GM06990 (cell line): Measurements from ENCODE around the gene MAPK12.

Experiments
- DNase-seq: peaks from one replicate; pipeline ENCODE4 v3.0.0-alpha.2; 2011; ENCODE audit not compliant: insufficient read length; ENCODE audit errors: extremely low read depth
- H3K27me3 ChIP-seq: replicated peaks from 2 replicates; pipeline ENCODE4 v1.6.0; 2011; ENCODE audit warnings: low read length; ENCODE audit not compliant: control insufficient read depth, insufficient read depth
- H3K36me3 ChIP-seq: 2 replicates; pipeline ENCODE4 v1.5.1; 2011; ENCODE audit warnings: low read length; ENCODE audit not compliant: control insufficient read depth, insufficient read depth
- H3K4me3 ChIP-seq: replicated peaks from 2 replicates; pipeline ENCODE4 v1.5.1; 2011; ENCODE audit warnings: low read depth, mild to moderate bottlenecking, control low read depth, low read length
- TF ChIP-seq, protein P1 (sequence below): IDR thresholded peaks from 2 replicates; pipeline ENCODE4 v1.5.1; 2011; ENCODE audit warnings: low read length, control low read depth, mild to moderate bottlenecking, inconsistent platforms; ENCODE audit not compliant: insufficient read depth, poor library complexity, severe bottlenecking

The MAPK12 gene

DNA sequence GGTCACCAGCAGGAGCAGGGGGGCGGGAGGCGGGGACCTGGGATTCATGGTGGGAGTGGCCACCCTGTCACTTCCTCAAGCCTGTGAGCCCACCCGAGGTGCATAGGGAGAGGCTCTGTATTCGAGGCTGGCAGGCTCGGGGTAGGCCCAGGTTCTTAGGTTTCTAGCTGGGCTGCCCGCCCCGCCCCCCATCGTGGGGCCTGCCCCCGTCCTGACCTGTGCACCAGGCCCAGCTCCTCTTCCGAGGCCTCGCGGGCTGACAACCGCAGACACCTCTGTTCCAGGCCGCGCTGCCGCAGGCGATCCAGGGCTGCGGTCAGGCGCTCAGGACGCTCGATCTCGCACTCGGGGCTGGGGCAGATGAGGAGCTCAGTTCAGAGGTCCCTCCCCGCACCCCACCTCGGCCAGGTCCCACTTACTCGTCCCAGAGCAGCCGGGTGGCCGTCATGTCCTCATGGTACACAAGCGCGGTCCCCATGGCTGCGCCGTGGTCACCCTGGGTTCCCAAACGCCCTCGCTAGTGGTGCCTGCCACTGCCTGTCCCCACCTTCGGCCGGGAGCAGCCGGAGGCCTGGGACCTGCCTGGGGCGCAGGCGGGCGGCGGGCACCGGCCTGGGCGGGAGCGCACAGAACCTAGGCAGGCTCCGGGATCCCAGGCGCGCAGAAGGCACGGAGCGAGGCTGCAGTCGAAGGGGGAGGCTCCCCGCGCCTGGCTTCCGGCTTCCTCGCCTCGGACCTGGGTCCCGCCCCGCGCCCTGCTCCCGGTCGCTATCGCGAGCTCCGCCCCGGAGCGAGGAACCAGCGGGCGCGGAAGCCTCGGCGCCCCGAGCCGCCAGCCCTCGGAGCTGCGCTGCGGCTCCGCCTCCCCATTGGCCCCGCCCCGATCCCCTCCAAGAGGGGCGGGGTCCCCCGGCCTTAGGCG, 10.7 kb downstream of the MAPK12 start, which contains the start of gene HDAC10:
Gene HDAC10, minus strand, starts transcription at position 711 of the 922 bp plus-strand sequence. Its CDS starts 233 bp downstream, at position 478.
- DNase-seq, result peak; percentile 88
- TF ChIP-seq, protein P1, sequence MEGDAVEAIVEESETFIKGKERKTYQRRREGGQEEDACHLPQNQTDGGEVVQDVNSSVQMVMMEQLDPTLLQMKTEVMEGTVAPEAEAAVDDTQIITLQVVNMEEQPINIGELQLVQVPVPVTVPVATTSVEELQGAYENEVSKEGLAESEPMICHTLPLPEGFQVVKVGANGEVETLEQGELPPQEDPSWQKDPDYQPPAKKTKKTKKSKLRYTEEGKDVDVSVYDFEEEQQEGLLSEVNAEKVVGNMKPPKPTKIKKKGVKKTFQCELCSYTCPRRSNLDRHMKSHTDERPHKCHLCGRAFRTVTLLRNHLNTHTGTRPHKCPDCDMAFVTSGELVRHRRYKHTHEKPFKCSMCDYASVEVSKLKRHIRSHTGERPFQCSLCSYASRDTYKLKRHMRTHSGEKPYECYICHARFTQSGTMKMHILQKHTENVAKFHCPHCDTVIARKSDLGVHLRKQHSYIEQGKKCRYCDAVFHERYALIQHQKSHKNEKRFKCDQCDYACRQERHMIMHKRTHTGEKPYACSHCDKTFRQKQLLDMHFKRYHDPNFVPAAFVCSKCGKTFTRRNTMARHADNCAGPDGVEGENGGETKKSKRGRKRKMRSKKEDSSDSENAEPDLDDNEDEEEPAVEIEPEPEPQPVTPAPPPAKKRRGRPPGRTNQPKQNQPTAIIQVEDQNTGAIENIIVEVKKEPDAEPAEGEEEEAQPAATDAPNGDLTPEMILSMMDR, result no peak
- H3K27me3 ChIP-seq, result no peaks in the 10 kb centered on the region
- peaks cover 18% of the 10 kb centered on the region for H3K36me3 ChIP-seq
- peak within 1 kb of the TSS; percentile 89 for H3K4me3 ChIP-seq

DNA sequence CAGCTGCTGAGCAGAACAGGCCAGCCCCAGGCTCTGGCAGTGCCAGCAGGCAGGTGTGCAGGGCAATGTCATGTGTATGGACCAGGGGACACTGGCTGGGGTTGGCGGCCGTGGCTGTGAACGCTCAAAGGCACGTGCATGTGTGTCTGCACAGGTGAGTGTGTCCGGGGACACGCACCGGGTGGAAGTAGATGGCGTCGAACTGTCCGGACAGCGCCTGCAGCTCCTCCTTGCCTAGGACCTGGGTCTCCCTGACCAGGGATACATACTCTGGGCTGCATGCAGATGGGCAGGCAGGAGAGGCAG, 11.3 kb downstream of the MAPK12 start:
- no peak for DNase-seq
- peaks cover 20% of the 10 kb centered on the region for H3K36me3 ChIP-seq
- TF ChIP-seq, protein P1, result no peak
- H3K27me3 ChIP-seq, result no peaks in the 10 kb centered on the region
- peak overlapping the region; percentile 89 for H3K4me3 ChIP-seq

DNA sequence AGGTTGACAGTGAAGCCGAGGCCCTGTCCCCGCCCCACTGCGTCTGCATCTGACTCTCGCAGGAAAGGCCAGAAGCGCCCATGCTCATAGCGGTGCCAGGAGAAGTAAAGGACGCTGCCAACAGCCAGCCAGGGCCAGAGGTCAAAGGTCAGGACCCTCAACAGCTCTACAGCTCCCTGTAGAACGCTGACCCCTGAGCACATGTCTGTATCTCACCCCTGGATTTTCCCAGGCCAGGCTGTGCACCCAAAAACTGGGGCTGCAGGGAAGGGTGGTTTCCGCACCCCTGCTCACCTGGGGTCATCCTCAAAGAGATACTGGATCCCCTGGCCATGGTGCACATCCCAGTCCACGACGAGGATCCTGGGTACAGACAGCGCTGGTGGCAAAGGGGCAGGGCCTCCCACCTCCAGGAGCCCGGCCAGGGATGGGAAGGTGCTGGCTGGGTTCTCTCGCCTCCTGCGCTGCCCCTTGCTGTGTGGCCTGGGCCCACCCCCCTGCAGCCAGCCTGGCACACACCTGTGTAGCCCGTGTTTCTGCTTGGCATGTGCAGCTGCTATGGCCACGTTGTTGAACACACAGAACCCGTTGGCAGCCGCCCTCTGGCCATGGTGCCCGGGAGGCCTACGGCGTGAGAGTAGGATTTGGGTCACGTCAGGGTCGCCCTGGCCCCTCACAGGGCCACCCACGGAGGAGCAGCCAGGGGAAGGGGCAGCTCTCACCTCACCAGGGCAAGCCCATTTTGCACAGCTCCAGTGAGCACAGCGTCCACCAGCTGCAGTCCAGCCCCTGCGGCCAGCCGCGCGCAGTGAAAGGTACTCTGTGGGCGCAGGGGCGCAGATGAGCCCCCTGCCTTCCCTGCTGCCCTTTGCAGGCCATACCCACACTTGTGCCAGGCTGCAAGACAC, 11.9 kb downstream of the MAPK12 start:
- Histone ChIP-seq H3K4me3 (peak overlapping the region; percentile 89), H3K27me3 (no peaks in the 10 kb centered on the region), H3K36me3 (peaks cover 20% of the 10 kb centered on the region)
- no peak for DNase-seq
- TF ChIP-seq, protein P1, result no peak

DNA sequence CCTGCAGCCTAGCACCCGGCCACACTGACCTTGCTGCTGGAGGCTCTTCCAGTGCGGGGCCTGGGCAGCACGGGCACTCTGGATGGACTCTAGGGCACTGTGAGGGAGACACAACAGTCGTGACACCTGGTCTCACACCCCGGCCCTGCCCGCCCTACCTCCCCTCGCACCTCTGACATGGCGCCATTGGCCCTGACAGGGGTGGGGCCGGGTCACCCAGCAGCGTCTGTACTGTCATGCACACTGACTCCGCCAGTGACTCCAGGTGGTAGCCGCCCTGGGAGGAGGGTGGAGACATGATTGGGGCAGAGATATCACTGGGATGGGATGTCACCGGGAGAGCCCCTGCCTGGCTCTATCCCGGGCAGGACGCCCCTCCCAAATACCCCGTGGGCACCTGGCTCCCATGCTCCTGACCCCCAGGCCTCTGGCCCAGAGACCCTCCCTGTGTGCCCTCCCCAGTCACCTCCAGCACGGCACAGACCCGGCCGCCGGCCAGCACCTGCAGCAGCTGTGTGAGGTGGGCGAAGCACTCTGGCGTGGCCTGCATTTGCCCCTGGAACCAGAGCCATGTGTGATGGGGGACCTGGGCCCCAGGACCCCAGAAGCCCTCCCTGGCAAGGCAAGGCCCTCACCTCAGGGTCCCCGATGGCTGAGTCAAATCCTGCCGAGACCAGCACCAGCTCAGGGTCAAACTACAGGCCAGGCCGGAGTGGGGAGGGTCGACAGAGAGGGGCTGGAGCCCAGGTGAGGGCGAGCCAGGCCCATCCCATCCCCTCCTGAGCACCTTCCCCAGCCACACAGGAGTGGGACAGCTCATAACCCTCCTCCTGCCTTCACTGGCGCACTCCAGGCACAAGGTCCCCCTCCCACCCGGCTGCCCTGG, 13.0 kb downstream of the MAPK12 start:
- Histone ChIP-seq H3K36me3 (peaks cover 20% of the 10 kb centered on the region), H3K4me3 (no peak overlapping the region), H3K27me3 (no peaks in the 10 kb centered on the region)
- no peak for DNase-seq
- TF ChIP-seq, protein P1, result no peak

DNA sequence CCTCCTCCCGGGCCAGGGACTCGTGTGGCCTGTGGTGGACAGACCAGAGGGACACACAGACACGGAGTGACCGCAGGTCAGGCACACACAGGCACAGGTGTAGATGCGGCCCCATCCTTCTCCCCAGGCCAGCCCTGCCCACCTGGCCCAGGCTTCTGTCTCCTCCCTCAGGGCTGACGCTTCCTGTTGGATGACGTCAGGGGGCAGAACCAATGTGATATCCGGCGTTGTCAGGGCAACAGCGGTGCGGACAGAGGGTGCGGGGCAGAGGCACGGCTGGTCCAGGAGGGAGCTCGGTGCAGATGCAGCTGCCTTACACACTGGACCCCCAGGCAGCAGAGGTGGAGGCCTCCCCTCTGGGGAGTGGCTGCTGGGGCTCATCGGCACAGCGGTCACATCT, 13.7 kb downstream of the MAPK12 start:
- Histone ChIP-seq H3K36me3 (peaks cover 19% of the 10 kb centered on the region), H3K27me3 (no peaks in the 10 kb centered on the region), H3K4me3 (no peak overlapping the region)
- TF ChIP-seq, protein P1, result no peak
- peak; percentile 71 for DNase-seq
